HG03442 (cell line): ENCODE data around the gene MRPL3.
"Not testable (repeated sequence)": the region's sequence is repeated elsewhere in the genome, so short reads cannot be mapped to it uniquely, and the experiment has no call there.

ENCODE experiments used
- ATAC-seq: cut with Tn5 transposase; IDR thresholded peaks from one replicate; pipeline ENCODE4 v1.9.1; 2021; ENCODE audit warnings: mild to moderate bottlenecking, moderate library complexity; ENCODE audit not compliant: unreplicated experiment

MRPL3 gene

DNA sequence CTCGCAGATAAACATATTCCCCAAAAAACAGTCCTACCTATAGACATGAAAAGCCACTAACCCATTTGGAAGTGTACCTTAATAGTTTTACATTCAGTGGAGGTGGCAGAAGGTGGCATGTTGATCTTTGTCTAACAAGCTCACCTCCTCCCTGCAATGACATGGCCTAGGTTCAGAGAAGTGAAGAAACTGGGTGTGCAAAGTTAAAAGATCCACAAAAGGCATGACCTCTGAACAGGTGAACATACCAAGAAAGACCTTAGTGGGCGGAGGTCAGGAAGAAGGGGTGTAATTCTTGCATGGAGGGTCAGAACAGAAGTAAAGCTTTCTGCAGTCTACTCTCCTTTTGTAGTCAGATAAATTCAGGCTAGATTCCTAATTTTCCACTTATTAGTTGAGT, 822 bp downstream of the MRPL3 start:
- ATAC-seq, result no peak

DNA sequence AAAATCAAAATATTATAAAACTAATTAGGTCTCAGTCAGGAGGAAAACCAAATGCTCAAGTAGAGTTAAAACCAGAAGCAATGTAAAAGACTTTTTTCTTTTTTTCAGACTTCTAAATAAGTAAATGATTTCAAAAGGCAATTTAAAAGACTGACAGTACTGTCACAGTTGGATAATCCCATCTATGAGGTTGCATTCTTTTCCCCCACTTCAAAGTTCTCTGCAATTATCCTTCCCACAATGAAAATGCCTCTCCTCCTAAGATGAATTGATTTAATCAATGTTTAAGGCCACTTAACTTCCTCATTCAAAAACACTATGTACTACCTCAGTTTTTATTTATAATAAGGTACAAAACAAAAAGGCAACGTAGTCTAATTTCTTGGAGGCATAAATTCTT, 8.1 kb downstream of the MRPL3 start:
- no peak for ATAC-seq

DNA sequence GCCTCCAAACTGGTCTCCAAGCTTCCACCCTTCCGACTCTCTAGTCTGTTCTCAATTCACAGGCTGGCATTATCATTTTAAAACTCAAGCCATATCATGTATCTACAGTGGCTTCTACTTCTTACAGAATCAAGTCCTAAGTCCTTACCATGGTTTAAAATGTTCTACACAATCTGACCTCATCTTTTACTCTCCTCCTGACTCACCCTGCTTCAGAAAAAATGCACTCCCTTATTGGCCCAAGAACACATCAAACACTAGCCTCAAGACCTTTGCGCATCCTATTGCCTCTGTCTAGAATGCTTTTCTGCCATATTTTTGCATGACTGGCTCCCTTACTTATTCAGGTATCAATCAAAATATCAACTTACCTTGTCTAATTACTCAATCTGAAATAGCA, 11.0 kb downstream of the MRPL3 start:
- ATAC-seq, result no peak

DNA sequence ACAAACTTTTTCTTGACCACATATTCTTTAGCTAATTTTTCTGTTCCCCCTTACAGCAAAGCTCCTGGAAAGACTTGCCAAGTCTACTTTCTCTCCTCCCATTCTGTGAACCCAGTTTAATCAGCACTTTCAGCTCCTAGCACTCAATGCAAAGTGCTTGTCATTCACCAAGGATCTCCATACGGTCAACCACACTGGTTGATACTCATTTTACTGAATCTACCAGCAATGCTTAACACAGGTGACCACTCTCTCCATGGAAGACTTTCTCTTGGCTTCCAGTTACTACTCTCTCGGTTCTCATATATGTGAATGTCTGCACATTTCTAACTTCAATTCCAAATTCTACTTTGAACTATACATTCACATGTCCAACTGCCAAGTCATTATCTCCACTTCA, 11.7 kb downstream of the MRPL3 start:
- ATAC-seq, result no peak

DNA sequence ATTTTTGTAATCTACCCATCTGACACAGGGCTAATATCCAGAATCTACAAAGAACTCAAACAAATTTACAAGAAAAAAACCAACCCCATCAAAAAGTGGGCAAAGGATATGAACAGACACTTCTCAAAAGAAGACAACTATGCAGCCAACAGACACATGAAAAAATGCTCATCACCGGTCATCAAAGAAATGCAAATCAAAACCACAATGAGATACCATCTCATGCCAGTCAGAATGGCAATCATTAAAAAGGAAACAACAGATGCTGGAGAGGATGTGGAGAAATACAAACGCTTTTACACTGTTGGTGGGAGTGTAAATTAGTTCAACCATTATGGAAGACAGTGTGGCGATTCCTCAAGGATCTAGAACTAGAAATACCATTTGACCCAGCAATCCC, 16.2 kb downstream of the MRPL3 start:
- ATAC-seq, result not testable (repeated sequence)

DNA sequence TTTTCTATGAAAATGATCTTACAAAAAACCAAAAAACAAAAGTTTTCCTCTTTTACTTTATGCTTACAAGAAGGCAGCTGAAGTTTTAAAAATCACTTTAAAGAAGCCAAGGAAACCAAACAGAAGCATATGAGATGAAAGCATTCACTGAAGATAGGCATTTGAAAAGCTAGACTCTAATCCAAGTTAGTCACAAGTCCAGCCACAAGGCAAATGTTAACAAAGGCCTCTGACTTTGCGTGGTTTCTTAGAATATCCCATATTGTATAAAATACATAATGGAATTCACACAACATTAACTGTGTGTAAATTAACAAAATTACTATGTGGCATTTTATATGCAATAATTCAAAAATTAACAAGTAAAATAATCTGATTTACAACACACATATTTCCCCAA, 17.7 kb downstream of the MRPL3 start:
- no peak for ATAC-seq

DNA sequence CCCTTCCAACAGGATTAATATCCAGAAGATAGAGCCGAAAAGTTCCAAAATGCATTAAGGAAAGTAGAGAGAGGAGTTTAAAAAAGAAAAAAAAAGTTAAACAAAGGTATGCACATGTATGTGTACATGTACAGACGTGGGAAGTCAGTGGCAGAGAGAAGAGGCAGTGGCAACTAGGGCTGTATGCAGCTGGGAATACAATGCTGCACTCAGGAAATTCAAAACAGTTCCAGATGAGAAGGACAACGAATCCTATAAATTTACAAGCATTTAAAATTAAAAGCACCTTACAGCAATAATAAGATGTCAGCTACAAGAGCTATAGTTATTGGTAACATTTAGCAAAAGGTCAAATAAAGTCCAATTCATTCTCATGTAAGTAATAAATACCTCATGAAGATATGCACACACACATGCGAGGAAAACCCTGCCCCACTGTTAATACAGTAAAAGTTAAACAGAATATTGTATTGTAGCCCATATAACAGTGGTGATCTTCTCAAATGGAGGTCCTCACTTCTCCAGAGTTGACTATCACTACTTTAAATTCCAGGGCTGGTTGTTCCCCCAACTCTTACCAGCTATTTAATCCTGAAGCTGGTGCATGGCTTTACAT, 18.2 kb downstream of the MRPL3 start:
- ATAC-seq, result no peak

DNA sequence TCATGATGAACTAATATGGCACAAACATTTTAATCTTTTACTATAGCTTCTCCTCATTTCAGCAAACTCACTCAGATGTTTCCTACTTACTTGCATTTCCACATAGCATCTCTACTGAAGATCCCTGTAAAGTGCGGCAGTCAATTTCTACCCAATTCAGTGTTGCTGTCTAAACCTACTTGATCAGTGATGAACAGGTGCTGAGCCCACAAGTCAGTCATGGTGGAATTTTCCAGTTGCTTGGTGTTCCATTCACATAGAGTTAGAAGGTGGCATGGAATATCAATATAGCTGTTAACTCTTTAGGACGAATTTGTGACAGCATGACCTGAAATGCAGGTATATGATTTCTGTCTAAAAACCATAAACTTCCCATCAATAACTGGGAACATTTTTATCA, 22.7 kb downstream of the MRPL3 start:
- ATAC-seq, result no peak

DNA sequence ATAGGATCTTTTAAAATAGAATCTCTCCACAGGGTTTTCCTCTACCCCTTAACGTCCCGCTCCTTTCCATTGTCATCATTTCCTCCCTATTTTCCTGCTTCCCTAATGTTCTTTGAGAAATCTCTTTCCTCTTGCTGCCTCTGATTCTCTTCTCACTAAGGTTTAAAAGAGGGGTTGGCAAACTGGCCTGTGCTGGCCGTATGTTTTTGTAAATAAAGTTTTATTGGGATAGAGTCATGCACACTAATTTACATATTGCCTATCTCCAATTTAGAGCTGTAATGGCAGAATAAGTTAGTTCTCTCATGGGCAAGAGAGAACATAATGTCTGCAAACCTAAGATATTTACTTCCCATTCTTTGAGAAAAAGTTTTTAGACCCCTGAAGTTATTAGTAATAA, 25.0 kb downstream of the MRPL3 start:
- ATAC-seq, result no peak

DNA sequence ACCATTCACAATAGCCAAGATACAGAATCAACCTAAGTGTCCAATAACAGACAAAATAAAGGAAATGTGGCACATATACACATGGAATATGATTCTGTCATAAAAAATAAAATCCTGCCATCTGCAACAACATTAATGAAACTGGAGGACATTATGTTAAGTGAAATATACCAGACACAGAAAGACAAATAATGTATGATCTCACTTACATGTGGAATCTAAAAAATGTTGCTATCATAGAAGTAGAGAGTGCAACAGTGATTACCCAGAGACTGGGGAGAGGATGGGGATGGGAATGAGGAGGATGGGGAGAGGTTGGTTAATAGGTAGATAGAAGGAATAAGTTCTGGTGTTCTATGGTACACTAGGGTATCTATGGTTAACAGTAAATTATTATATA, 28.7 kb downstream of the MRPL3 start:
- no peak for ATAC-seq

DNA sequence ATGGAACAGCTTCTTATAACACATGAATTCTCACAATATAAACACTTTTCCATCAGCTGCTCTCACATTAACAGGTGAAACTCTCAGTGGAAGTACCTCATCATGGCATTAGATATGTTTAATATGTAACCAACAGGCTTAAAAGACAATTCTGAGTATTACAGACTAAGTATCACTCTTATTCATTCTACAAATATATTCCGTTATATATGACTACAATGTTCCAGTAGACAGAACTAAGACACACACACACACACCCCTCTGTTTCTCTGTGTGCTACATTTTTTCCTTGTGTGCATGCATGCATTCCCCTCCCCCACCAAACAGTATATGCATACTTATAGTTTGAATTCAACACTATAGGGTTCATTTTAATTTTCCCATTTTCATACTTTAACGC, 32.4 kb downstream of the MRPL3 start:
- no peak for ATAC-seq

DNA sequence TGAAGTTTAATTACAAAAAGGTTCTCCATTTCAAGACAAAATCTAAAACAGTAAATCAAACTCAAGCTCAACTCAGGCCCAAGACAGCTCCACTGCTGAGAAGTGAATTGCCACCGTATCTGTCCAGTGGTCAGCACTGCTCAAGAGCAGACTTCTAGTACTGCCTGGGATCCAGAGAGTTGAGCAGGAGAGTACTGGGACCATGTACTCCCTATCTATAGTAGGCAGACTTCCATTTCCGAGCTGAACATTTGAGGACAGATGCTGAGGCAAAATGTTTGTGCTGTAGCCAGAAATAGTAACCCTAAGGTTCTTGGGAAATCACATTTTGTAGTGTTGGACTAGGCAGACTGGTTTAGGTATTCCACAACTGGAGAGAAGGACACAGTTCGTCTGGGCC, 44.1 kb downstream of the MRPL3 start:
- ATAC-seq, result no peak

DNA sequence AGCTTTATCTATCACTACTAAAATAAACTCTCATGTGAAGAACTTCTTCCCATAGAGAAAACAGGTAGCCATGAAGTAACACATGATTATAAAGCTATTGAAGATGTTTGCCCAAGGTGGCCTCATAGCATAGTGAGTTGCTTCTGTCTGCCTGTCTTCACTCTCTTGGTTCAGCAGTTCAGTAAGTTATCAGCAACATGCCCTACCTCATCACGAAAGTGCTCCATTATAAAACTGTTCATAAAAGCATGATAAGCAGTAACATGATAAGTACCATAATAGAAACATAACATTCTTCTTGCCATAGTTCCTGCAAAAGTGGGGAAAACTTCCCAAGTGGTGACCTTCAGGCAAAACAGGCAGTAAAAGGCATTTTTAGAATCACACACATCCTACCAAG, 45.6 kb downstream of the MRPL3 start:
- ATAC-seq, result no peak

DNA sequence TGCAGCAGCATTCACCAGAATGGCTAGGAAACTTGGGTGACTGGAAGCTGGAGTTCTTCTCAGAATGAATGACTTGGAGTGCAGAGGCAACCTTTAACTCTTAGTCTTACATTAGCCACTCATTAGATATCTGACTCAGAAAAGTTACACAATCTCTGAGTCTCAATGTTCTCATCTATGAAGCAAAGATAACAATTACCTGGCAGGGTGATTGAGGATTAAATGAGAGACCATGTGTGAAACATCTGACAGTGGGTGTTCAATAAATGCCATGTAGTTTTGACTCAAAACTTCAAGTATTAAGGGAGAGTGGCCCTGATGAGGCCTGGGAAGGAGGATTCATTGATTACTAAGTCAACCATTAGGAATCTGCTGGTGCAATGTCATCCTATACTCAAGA, 48.3 kb downstream of the MRPL3 start:
- ATAC-seq, result no peak

DNA sequence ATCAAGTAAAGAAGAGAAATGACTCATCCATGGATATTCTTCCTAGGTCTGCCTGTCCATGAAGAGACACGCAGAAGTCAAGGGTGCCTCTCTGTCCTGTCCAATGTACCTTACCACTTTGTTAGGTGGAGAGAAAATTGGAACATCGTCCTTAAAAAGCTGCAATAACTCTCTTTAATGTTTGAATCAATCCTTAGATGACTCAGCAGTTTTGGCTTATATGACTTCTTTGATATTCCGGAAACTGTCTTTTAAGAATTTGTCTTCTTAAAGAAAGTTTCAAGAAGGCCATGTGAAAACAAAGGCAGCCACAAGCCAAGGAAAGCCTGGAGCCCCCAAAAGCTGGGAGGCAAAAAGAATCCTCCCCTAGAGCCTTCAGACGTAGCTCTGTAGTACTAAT, 49.2 kb downstream of the MRPL3 start:
- ATAC-seq, result no peak

DNA sequence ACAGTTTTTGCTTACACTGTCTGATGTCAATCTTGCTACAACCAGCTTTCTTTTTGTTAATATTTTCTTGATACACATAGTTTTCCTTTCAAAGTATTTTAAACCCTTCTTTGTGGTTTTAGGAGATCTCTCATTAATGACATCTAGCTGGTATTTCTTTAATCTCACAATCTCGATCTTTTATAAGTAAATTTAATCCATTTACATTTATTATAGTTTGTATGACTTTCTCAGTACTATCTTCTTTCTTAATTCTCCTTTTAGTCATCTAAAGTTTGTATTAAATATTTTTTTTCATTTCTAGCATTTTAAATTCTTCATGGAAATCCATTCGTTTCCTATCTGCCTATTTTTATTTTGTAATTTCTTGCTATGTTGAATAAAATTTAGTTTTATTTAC, 55.4 kb downstream of the MRPL3 start:
- no peak for ATAC-seq

DNA sequence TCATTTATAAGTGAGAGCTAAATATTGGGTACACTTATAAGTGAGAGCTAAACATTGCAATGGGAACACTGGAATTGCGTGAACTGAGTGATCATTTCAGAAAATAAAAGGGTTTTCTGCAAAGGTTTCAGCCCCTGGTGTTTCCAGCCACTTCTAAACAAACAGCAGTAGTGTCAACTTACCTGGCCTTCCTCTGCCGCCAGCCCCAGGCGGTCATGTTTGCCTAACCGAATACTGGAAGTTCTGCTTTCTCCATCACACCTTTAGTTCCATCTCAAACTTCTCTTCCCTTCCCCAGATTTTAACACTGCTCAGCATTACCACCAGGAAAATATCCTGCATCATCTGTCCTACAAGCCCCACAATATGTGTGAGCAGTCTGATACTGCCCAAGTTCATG, 58.6 kb downstream of the MRPL3 start:
- no peak for ATAC-seq

DNA sequence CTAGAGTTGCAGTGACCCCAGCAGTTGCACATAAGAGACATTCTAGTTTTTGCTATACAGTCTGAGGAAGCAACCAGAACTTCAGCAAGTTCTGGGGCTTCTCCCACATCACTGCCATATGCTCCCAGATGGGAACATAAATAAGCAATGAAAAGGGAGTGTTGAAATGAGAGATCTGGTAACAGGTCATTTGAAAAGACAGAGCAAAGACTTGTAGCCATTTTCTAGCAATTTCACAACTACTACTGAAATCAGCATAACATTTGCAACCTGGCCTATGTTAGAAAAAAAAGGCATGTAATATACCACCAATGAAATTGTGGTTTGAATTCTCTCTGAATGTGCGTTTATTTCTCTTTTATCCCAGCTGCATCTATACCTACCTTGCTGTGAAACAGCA, 63.7 kb downstream of the MRPL3 start:
- ATAC-seq, result no peak

DNA sequence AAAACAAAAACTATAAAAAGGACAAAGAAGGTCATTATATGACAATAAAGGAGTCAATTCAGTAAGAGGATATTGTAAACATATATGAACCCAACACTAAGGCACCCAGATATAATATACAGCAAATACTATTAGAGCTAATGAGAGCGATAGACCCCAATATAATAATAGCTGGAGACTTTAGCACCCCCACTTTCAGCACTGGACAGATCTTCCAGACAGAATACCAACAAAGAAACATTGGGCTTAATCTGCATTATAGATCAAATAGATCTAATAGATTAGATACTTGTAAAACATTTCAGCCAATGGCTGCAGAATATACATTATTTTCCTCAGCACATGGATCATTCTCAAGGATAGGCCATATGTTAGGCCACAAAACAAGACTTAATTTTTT, 67.8 kb downstream of the MRPL3 start:
- no peak for ATAC-seq

DNA sequence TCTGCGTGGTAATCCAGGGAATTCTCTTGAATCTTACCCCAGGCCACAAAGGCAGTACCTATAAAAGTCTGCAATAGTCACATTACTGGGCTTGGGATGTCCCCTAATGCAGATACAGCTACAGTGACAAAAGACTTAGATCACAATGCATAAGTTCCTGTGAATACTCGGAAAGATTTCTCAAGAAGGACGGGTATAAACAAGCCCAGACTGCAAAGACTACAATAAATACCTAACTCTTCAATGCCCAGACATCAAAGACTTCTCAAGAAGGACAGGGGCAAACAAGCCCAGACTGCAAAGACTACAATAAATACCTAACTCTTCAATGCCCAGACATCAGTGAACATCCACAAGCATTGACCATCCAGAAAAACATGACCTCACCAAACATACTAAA, 70.3 kb downstream of the MRPL3 start:
- ATAC-seq, result no peak

DNA sequence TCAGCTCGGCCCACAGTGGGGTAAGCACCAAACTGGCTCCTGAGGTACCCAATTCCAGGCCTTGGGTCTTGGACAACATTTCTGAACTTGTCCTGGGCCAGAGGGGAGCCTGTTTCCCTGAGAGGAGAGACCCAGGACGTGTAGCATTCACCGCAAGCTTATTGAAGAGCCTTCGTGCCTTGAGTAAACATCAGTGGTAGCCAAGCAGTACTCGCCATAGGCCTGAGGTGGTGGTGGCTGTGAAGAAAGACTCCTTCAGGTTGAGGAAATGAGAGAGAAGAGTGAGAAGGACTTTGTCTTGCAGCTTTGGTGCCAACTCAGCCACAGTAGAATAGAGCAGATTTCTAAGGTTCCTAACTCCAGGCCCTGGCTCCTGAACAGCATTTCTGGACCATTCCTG, 71.0 kb downstream of the MRPL3 start:
- no peak for ATAC-seq

DNA sequence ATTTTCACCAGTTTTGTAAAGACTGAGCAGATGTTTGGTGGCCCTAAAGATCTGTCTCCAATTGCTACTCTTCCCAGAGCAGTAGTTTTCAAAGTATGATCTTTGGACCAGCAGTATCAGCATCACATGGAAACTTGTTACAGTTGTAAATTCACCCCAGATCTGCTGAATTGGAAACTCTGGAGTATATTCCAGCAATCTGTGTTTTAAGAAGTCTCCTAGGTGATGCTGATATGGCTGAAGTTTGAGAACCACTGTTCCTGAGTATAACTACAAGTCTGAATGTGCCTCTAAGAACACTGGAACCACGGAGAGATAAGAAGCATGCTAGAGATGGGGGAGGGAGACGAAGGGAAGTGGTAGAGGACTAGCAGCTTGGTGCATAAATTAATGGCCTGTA, 75.5 kb downstream of the MRPL3 start:
- no peak for ATAC-seq

DNA sequence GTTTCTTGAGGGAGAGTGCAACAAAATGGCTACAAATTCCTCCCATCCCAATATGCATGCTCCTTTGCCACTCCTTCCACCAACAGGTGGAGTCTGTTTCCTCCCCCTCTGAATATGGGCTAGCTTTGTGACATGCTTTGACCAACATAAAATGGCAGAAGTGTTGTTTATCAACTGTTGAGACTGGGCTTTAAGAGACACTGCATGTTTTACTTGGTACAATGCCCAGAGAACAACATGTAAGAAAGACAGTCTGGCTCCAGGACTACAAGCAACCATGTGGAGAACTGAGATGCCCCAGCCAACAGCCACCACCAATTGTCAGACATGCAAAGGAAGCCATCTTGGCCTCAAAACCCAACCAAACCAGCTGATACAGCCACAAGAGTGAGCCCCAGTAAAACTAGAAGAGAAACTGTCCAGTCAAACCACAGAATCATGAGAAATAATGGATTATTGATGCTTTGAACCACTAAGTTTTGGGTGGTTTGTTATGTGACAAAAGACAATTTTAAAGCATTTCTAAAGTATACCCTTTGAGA, 80.7 kb downstream of the MRPL3 start:
- no peak for ATAC-seq
